ENCODE data around the gene POLR3GL.

- TF ChIP-seq GATA2 (IDR thresholded peaks at IDR 0.05; ENCODE audit: low read depth, low read length) (no peak), GATA3 (IDR thresholded peaks at IDR 0.05; ENCODE audit: low read depth, low read length) (no peak)
Observed at GRCh38 chr1:145999321-146000024, 35.0 kb downstream of the POLR3GL start.

Measured in SH-SY5Y (cell line).